HFF-Myc (cell line): ENCODE data around the gene CUL1.

ENCODE experiments used
- DNase-seq: peaks from one replicate; pipeline ENCODE4 v3.0.0-alpha.2; 2011; ENCODE audit warnings: low read depth; ENCODE audit errors: extremely low read depth
- H3K4me3 ChIP-seq: replicated peaks from 2 replicates; pipeline ENCODE4 v1.5.1; 2011; ENCODE audit warnings: low read depth, mild to moderate bottlenecking, control low read depth, low read length
- CTCF ChIP-seq: IDR thresholded peaks from 2 replicates; pipeline ENCODE4 v1.5.1; 2012; ENCODE audit warnings: mild to moderate bottlenecking, low read depth, low read length, control low read depth; ENCODE audit errors: missing control alignments

The CUL1 gene

GRCh38 chr7:148807436-148807835 lies 108.7 kb downstream of the CUL1 start:
- H3K4me3 ChIP-seq, result no peak overlapping the region
- DNase-seq, result no peak
- no peak for TF ChIP-seq CTCF

GRCh38 chr7:148809856-148810255 lies 111.2 kb downstream of the CUL1 start:
- no peak for DNase-seq
- no peak overlapping the region for H3K4me3 ChIP-seq
- TF ChIP-seq CTCF, result no peak

GRCh38 chr7:148811892-148812291 lies 113.2 kb downstream of the CUL1 start:
- no peak for TF ChIP-seq CTCF
- H3K4me3 ChIP-seq, result no peak overlapping the region
- DNase-seq, result no peak

- H3K4me3 ChIP-seq, result no peak overlapping the region
- no peak for DNase-seq
- no peak for TF ChIP-seq CTCF
These were observed 115.2 kb downstream of the CUL1 start for GRCh38 chr7:148813890-148814289.

- no peak for TF ChIP-seq CTCF
- no peak for DNase-seq
- H3K4me3 ChIP-seq, result no peak overlapping the region
These were observed 116.3 kb downstream of the CUL1 start for GRCh38 chr7:148814922-148815559.

GRCh38 chr7:148815612-148816011 lies 116.9 kb downstream of the CUL1 start:
- no peak for DNase-seq
- TF ChIP-seq CTCF, result no peak
- H3K4me3 ChIP-seq, result no peak overlapping the region
